H9 (cell line): ENCODE results near the gene LRRC15. TPM values are rescaled to one million over a fixed set of nuclear protein-coding genes. Genes with fewer than 3 reads are reported as not detected.

Source experiments
- DNase-seq: peaks from one replicate; pipeline ENCODE4 v3.0.0-alpha.2; 2017
- H2AFZ ChIP-seq: one replicate; pipeline ENCODE4 v1.6.1; 2013; ENCODE audit warnings: mild to moderate bottlenecking, low read length, control low read depth, moderate library complexity
- H2AK5ac ChIP-seq: 2 replicates; pipeline ENCODE4 v1.6.1; 2013; ENCODE audit warnings: low read length, control low read depth, mixed read lengths; ENCODE audit not compliant: insufficient read length
- H2BK120ac ChIP-seq: one replicate; pipeline ENCODE4 v1.6.1; 2013; ENCODE audit warnings: low read depth, mild to moderate bottlenecking, low read length, control low read depth, inconsistent platforms; ENCODE audit not compliant: poor library complexity, severe bottlenecking
- H2BK12ac ChIP-seq: 2 replicates; pipeline ENCODE4 v1.6.1; 2013; ENCODE audit warnings: low read length, control low read depth, mixed read lengths, low read depth; ENCODE audit not compliant: insufficient read length
- H2BK15ac ChIP-seq: 2 replicates; pipeline ENCODE4 v1.6.1; 2013; ENCODE audit warnings: low read depth, low read length, control low read depth
- H2BK20ac ChIP-seq: one replicate; pipeline ENCODE4 v1.6.1; 2013; ENCODE audit warnings: low read depth, mild to moderate bottlenecking, low read length, control low read depth, inconsistent platforms; ENCODE audit not compliant: poor library complexity, severe bottlenecking
- H2BK5ac ChIP-seq: 2 replicates; pipeline ENCODE4 v1.6.1; 2013; ENCODE audit warnings: low read length, control low read depth, mixed read lengths; ENCODE audit not compliant: insufficient read length
- H3K14ac ChIP-seq: 2 replicates; pipeline ENCODE4 v1.6.1; 2013; ENCODE audit warnings: low read length, control low read depth; ENCODE audit not compliant: insufficient read depth
- H3K18ac ChIP-seq: 2 replicates; pipeline ENCODE4 v1.6.1; 2013; ENCODE audit warnings: low read depth, mild to moderate bottlenecking, mixed read lengths, low read length, control low read depth; ENCODE audit not compliant: insufficient read length
- H3K23ac ChIP-seq: 2 replicates; pipeline ENCODE4 v1.6.1; 2013; ENCODE audit warnings: low read length, control low read depth, mixed read lengths, low read depth; ENCODE audit not compliant: insufficient read length
- H3K23me2 ChIP-seq: 2 replicates; pipeline ENCODE4 v1.6.1; 2013; ENCODE audit warnings: low read depth, mild to moderate bottlenecking, mixed read lengths, low read length, control low read depth; ENCODE audit not compliant: insufficient read length, poor library complexity, severe bottlenecking
- H3K27ac ChIP-seq: 2 replicates; pipeline ENCODE4 v1.5.1; 2013; ENCODE audit warnings: low read length, control low read depth, mixed read lengths, low read depth; ENCODE audit not compliant: insufficient read length
- H3K27me3 ChIP-seq: 2 replicates; pipeline ENCODE4 v1.6.1; 2013; ENCODE audit warnings: low read length, control low read depth, inconsistent platforms; ENCODE audit not compliant: insufficient read depth
- H3K4ac ChIP-seq: 2 replicates; pipeline ENCODE4 v1.6.1; 2013; ENCODE audit warnings: low read depth, mild to moderate bottlenecking, control low read depth, inconsistent platforms, low read length, moderate library complexity
- H3K4me1 ChIP-seq: 2 replicates; pipeline ENCODE4 v1.6.1; 2013; ENCODE audit warnings: low read length, control low read depth, inconsistent platforms; ENCODE audit not compliant: insufficient read depth
- H3K4me2 ChIP-seq: 2 replicates; pipeline ENCODE4 v1.6.1; 2013; ENCODE audit warnings: low read length, control low read depth, mixed read lengths; ENCODE audit not compliant: insufficient read length, insufficient read depth
- H3K56ac ChIP-seq: 2 replicates; pipeline ENCODE4 v1.6.1; 2013; ENCODE audit warnings: low read depth, mild to moderate bottlenecking, mixed read lengths, low read length, control low read depth; ENCODE audit not compliant: insufficient read length
- H3K79me1 ChIP-seq: 2 replicates; pipeline ENCODE4 v1.6.1; 2013; ENCODE audit warnings: low read depth, mild to moderate bottlenecking, moderate library complexity, low read length, control low read depth, inconsistent platforms; ENCODE audit not compliant: insufficient read depth, poor library complexity, severe bottlenecking
- H3K79me2 ChIP-seq: 2 replicates; pipeline ENCODE4 v1.6.1; 2013; ENCODE audit warnings: low read length, control low read depth, inconsistent platforms; ENCODE audit not compliant: insufficient read depth
- H3K9ac ChIP-seq: 2 replicates; pipeline ENCODE4 v1.6.1; 2013; ENCODE audit warnings: low read length, control low read depth, mixed read lengths; ENCODE audit not compliant: insufficient read length; ENCODE audit errors: extremely low read depth
- H3K9me3 ChIP-seq: one replicate; pipeline ENCODE4 v1.6.1; 2013; ENCODE audit warnings: low read depth, low read length, inconsistent platforms; ENCODE audit not compliant: control insufficient read depth
- H3T11ph ChIP-seq: one replicate; pipeline ENCODE4 v1.6.1; 2013; ENCODE audit warnings: mild to moderate bottlenecking, low read length, control low read depth, inconsistent platforms
- H4K20me1 ChIP-seq: one replicate; pipeline ENCODE4 v1.6.1; 2013; ENCODE audit not compliant: control insufficient read depth, insufficient read length, insufficient read depth
- H4K5ac ChIP-seq: 2 replicates; pipeline ENCODE4 v1.6.1; 2013; ENCODE audit warnings: low read depth, mild to moderate bottlenecking, mixed read lengths, low read length, control low read depth; ENCODE audit not compliant: insufficient read length
- H4K8ac ChIP-seq: replicated peaks from 2 replicates; pipeline ENCODE4 v1.6.1; 2013; ENCODE audit warnings: low read length, control low read depth, mixed read lengths, low read depth; ENCODE audit not compliant: insufficient read length
- H4K91ac ChIP-seq: 2 replicates; pipeline ENCODE4 v1.6.1; 2013; ENCODE audit warnings: low read depth, mild to moderate bottlenecking, moderate library complexity, mixed read lengths, low read length, control low read depth; ENCODE audit not compliant: insufficient read length
- H3K27ac Mint-ChIP-seq, 3 experiments: 2 replicates in 2 of 3; 3 replicates in 1 of 3; pipeline ENCODE4 v1.8.0; 2020 to 2021; ENCODE audit warnings: mixed read lengths in 3 of 3, mild to moderate bottlenecking in 1 of 3, moderate library complexity in 1 of 3
- H3K27me3 Mint-ChIP-seq: 2 replicates; pipeline ENCODE4 v1.8.0; 2021; ENCODE audit warnings: low read depth, mild to moderate bottlenecking, moderate library complexity, mixed read lengths
- H3K36me3 Mint-ChIP-seq, 3 experiments: 2 replicates in 2 of 3; 3 replicates in 1 of 3; pipeline ENCODE4 v1.8.0; 2020 to 2021; ENCODE audit warnings: low read depth in 3 of 3, mixed read lengths in 3 of 3; ENCODE audit not compliant: insufficient read depth in 1 of 3
- H3K4me1 Mint-ChIP-seq, 2 experiments: 2 replicates each; pipeline ENCODE4 v1.8.0; 2020; ENCODE audit warnings: mixed read lengths in 2 of 2
- H3K4me3 Mint-ChIP-seq, 2 experiments: 2 replicates in 1 of 2; 3 replicates in 1 of 2; pipeline ENCODE4 v1.8.0; 2020 to 2021; ENCODE audit warnings: mild to moderate bottlenecking in 2 of 2, mixed read lengths in 2 of 2, moderate library complexity in 1 of 2
- H3K9me3 Mint-ChIP-seq, 2 experiments: 2 replicates in 1 of 2; 3 replicates in 1 of 2; pipeline ENCODE4 v1.8.0; 2020; ENCODE audit warnings: mild to moderate bottlenecking in 2 of 2, mixed read lengths in 2 of 2, moderate library complexity in 1 of 2
- CTCF ChIP-seq: fragments of 200-600 bp; sonication (generic); conservative IDR thresholded peaks from 3 replicates; pipeline ENCODE4 v1.8.0; 2021; ENCODE audit warnings: antibody characterized with exemption, mild to moderate bottlenecking
- WGBS: extraction: QIAGEN DNeasy Blood & Tissue Kit; methylation state at CpG from one replicate; pipeline ENCODE4 v1.1.7; 2013; ENCODE audit warnings: missing lambda C conversion rate, low lambda C conversion rate, mixed read lengths; ENCODE audit not compliant: insufficient read length; ENCODE audit errors: extremely low coverage; 5-methylcytosine and 5-hydroxymethylcytosine counted together
- total RNA-seq: library from RNA; stranded (reverse); gene quantifications from 2 replicates; pipeline ENCODE4 v1.2.1, GENCODE V29; 2021

Gene LRRC15
- total RNA-seq, 1 experiment from 2014 or later: 0.07 TPM

GRCh38 chr3:194389269-194389668 is 19.7 kb upstream of the LRRC15 start:
- H2BK5ac ChIP-seq: no peak overlapping the region
- no peak for DNase-seq
- Mint-ChIP-seq H3K36me3 (peaks cover 0 to 10% (median 0%) of the 10 kb centered on the region in 3 experiments; a peak in 4 of 7 replicates), H3K4me3 (no peak overlapping the region), H3K27me3 (no peaks in the 10 kb centered on the region; the same call in 1 of the 2 replicates), H3K4me1 (peaks cover 9 to 17% of the 10 kb centered on the region in 2 experiments), H3K9me3 (peaks cover 6 to 8% of the 10 kb centered on the region in 2 experiments), H3K27ac (no peak overlapping the region)
- no peak overlapping the region; the same call in 1 of the 2 replicates for H3K14ac ChIP-seq
- H3K9ac ChIP-seq: no peak overlapping the region
- H3K56ac ChIP-seq: no peak overlapping the region
- no peak overlapping the region for H2AK5ac ChIP-seq
- H2AFZ ChIP-seq: no peak overlapping the region
- H2BK120ac ChIP-seq: no peak overlapping the region
- no peak overlapping the region for H2BK15ac ChIP-seq
- no peak for TF ChIP-seq CTCF
- H3K79me1 ChIP-seq: no peaks in the 10 kb centered on the region
- no peak overlapping the region for H4K91ac ChIP-seq
- H2BK20ac ChIP-seq: no peak overlapping the region
- WGBS: no CpG with 5 or more reads among the region's 8 CpGs
- no peak overlapping the region for H3T11ph ChIP-seq
- no peak overlapping the region for H2BK12ac ChIP-seq
- no peak overlapping the region for H4K5ac ChIP-seq
- no peaks in the 10 kb centered on the region for H3K9me3 ChIP-seq
- H3K27ac ChIP-seq: no peak overlapping the region
- no peak overlapping the region for H3K4ac ChIP-seq
- H4K8ac ChIP-seq: no peak overlapping the region
- H3K4me2 ChIP-seq: no peak overlapping the region
- H3K4me1 ChIP-seq: no peaks in the 10 kb centered on the region
- H3K27me3 ChIP-seq: no peaks in the 10 kb centered on the region
- no peaks in the 10 kb centered on the region for H3K23me2 ChIP-seq
- no peak overlapping the region for H3K23ac ChIP-seq
- H4K20me1 ChIP-seq: no peaks in the 10 kb centered on the region
- no peak overlapping the region for H3K18ac ChIP-seq
- no peaks in the 10 kb centered on the region for H3K79me2 ChIP-seq
